HG03575 (cell line): ENCODE data around the gene CRTC1.

ENCODE experiments used
- ATAC-seq: cut with Tn5 transposase; IDR thresholded peaks from one replicate; pipeline ENCODE4 v1.9.1; 2021; ENCODE audit not compliant: unreplicated experiment, insufficient number of reproducible peaks, low FRiP score; ENCODE audit errors: extremely low read depth

Gene CRTC1

GRCh38 chr19:18788529-18789421 is 105.3 kb downstream of the CRTC1 start:
- no peak for ATAC-seq

- no peak for ATAC-seq
Measured at GRCh38 chr19:18789422-18789869, 106.0 kb downstream of the CRTC1 start.

- no peak for ATAC-seq
Measured at GRCh38 chr19:18789883-18790565, 106.5 kb downstream of the CRTC1 start.

- no peak for ATAC-seq
Measured at GRCh38 chr19:18790566-18791314, 107.3 kb downstream of the CRTC1 start, which contains the start of gene COMP. Gene COMP (minus strand): TSS chr19:18791305. CDS start chr19:18791269, 36 bp downstream.

GRCh38 chr19:18791315-18791678 is 107.8 kb downstream of the CRTC1 start:
- no peak for ATAC-seq

- no peak for ATAC-seq
Measured at GRCh38 chr19:18792661-18793060, 109.2 kb downstream of the CRTC1 start.

- no peak for ATAC-seq
Measured at GRCh38 chr19:18793144-18794028, 109.9 kb downstream of the CRTC1 start.

GRCh38 chr19:18794029-18794313 is 110.5 kb downstream of the CRTC1 start:
- no peak for ATAC-seq

- ATAC-seq, result no peak
Measured at GRCh38 chr19:18794692-18795091, 111.2 kb downstream of the CRTC1 start.

- no peak for ATAC-seq
Measured at GRCh38 chr19:18795540-18795939, 112.1 kb downstream of the CRTC1 start.

- ATAC-seq, result no peak
Measured at GRCh38 chr19:18796239-18796638, 112.8 kb downstream of the CRTC1 start.

- no peak for ATAC-seq
Measured at GRCh38 chr19:18798384-18799352, 115.2 kb downstream of the CRTC1 start.

- no peak for ATAC-seq
Measured at GRCh38 chr19:18799389-18799970, 116.0 kb downstream of the CRTC1 start.

GRCh38 chr19:18800079-18800478 is 116.6 kb downstream of the CRTC1 start:
- no peak for ATAC-seq

- ATAC-seq, result no peak
Measured at GRCh38 chr19:18800636-18801035, 117.2 kb downstream of the CRTC1 start.

- ATAC-seq, result no peak
Measured at GRCh38 chr19:18802354-18802753, 118.9 kb downstream of the CRTC1 start.

GRCh38 chr19:18803550-18804138 is 120.2 kb downstream of the CRTC1 start:
- ATAC-seq, result no peak
